K562 (cell line): ENCODE measurements around the gene SGPP1. TPM values are rescaled to one million over a fixed set of nuclear protein-coding genes. Genes with fewer than 3 reads are reported as not detected.

Experiments
- ATAC-seq: fragments of 200-7000 bp; cut with Tn5 transposase; 3 replicates; pipeline ENCODE4 v1.9.1; 2020; ENCODE audit warnings: moderate library complexity
- BruUV-seq: library from RNA; stranded (reverse); fragments of 400-500 nt; replicated peaks from 2 replicates; lab custom pipeline; 2021; lab: Mats Ljungman, UMichigan
- CTCF ChIA-PET: fragments of 300-600 bp; formaldehyde crosslinking; extraction: SDS; loops from one replicate; lab custom pipeline; 2021; ENCODE audit warnings: low intra/inter-chr PET ratio; lab: Yijun Ruan, JAX
- POLR2A ChIA-PET: fragments of 300-600, 350-650 bp; sonication (Branson Sonifier 250); formaldehyde crosslinking; extraction: SDS; loops from one replicate; lab custom pipeline; 2021; ENCODE audit warnings: antibody characterized with exemption, inconsistent platforms; lab: Yijun Ruan, JAX
- DNase-seq, 4 experiments: peaks; one replicate each; pipeline versions ENCODE4 v3.0.0 to v3.0.0-alpha.2; 2011 to 2018; ENCODE audit warnings: low spot score in 3 of 4, mixed read lengths in 3 of 4; ENCODE audit errors: extremely low read depth in 1 of 4
- FAIRE-seq: peaks from 2 replicates; lab custom pipeline; 2011; peaks lifted over from hg19 to GRCh38; lab: Jason Lieb, UNC
- H2AFZ ChIP-seq: 2 replicates; pipeline ENCODE4 v1.6.0; 2011; ENCODE audit warnings: low read depth, low read length, control low read depth, inconsistent platforms
- H3K27ac ChIP-seq: fragments of 200-600 bp; 3 replicates; pipeline ENCODE4 v1.8.0; 2011; ENCODE audit warnings: low read depth, mild to moderate bottlenecking, control low read depth, inconsistent platforms, low read length, moderate library complexity, mixed read lengths; ENCODE audit errors: extremely low read depth
- H3K27me3 ChIP-seq, 2 experiments: fragments of 300-600 bp in 1 of 2; 2 replicates in 1 of 2; 3 replicates in 1 of 2; pipeline versions ENCODE4 v1.6.0 to v1.8.0; 2011; ENCODE audit warnings: inconsistent platforms in 2 of 2, low read length in 2 of 2, mild to moderate bottlenecking in 1 of 2, mixed read lengths in 1 of 2, moderate library complexity in 1 of 2; ENCODE audit not compliant: control insufficient read depth in 2 of 2, insufficient read depth in 2 of 2
- H3K36me3 ChIP-seq: fragments of 300-600 bp; 3 replicates; pipeline ENCODE4 v1.8.0; 2011; ENCODE audit warnings: mild to moderate bottlenecking, low read length, inconsistent platforms; ENCODE audit not compliant: control insufficient read depth, insufficient read depth
- H3K4me1 ChIP-seq, 2 experiments: fragments of 200-600 bp in 1 of 2; replicated peaks in 1 of 2; 2 replicates in 1 of 2; 3 replicates in 1 of 2; pipeline versions ENCODE4 v1.5.1 to v1.8.0; 2011; ENCODE audit warnings: inconsistent platforms in 2 of 2, low read length in 2 of 2, mild to moderate bottlenecking in 1 of 2, mixed read lengths in 1 of 2, moderate library complexity in 1 of 2; ENCODE audit not compliant: control insufficient read depth in 2 of 2, insufficient read depth in 2 of 2
- H3K4me2 ChIP-seq: 2 replicates; pipeline ENCODE4 v1.6.1; 2011; ENCODE audit warnings: low read length, control low read depth, inconsistent platforms, mixed read lengths; ENCODE audit not compliant: insufficient read depth
- H3K4me3 ChIP-seq: fragments of 200-600 bp; sonication (generic), shearing (Covaris generic); 2 replicates; pipeline ENCODE4 v1.5.1; 2016; ENCODE audit warnings: control low read depth, inconsistent platforms
- H3K79me2 ChIP-seq: fragments of 200-600 bp; 3 replicates; pipeline ENCODE4 v1.8.0; 2011; ENCODE audit warnings: low read length, inconsistent platforms; ENCODE audit not compliant: control insufficient read depth, insufficient read depth
- H3K9ac ChIP-seq, 2 experiments: 2 replicates each; pipeline versions ENCODE4 v1.6.0 to v1.6.1; 2011; ENCODE audit warnings: low read depth in 2 of 2, low read length in 2 of 2, control low read depth in 1 of 2, inconsistent platforms in 1 of 2, mild to moderate bottlenecking in 1 of 2, mixed read lengths in 1 of 2; ENCODE audit not compliant: insufficient read depth in 1 of 2
- H3K9me1 ChIP-seq: one replicate; pipeline ENCODE4 v1.6.0; 2011; ENCODE audit warnings: inconsistent platforms, mild to moderate bottlenecking, low read length, moderate library complexity; ENCODE audit not compliant: control insufficient read depth, insufficient read depth
- H3K9me3 ChIP-seq: replicated peaks from 2 replicates; pipeline ENCODE4 v1.5.1; 2011; ENCODE audit warnings: low read depth, low read length, inconsistent platforms; ENCODE audit not compliant: control insufficient read depth, insufficient read depth
- H4K20me1 ChIP-seq: replicated peaks from 2 replicates; pipeline ENCODE4 v1.6.1; 2011; ENCODE audit warnings: low read length, inconsistent platforms, mixed read lengths; ENCODE audit not compliant: control insufficient read depth, insufficient read depth
- CBFB ChIP-seq: sonication (generic); formaldehyde crosslinking; IDR thresholded peaks from 2 replicates; pipeline ENCODE4 v1.4.0; 2020; ENCODE audit warnings: mild to moderate bottlenecking, missing genetic modification reagents
- CBX1 ChIP-seq: sonication (generic); IDR thresholded peaks from 2 replicates; pipeline ENCODE4 v1.6.1; 2016; ENCODE audit warnings: antibody characterized with exemption, low read depth, mild to moderate bottlenecking
- FOXK2 ChIP-seq, 2 experiments: fragments of 450-650 bp; IDR thresholded peaks in 1 of 2; conservative IDR thresholded peaks in 1 of 2; 2 replicates each; pipeline ENCODE4 v1.6.1; 2016; ENCODE audit warnings: low read depth in 2 of 2, mild to moderate bottlenecking in 1 of 2
- HMG20A ChIP-seq: fragments of 450-650 bp; formaldehyde crosslinking; conservative IDR thresholded peaks from 2 replicates; pipeline ENCODE4 v1.4.0; 2020; ENCODE audit warnings: mild to moderate bottlenecking, mixed read lengths
- MECOM ChIP-seq: fragments of 250-450 bp; sonication (Bioruptor Pico); IDR thresholded peaks from 2 replicates; pipeline ENCODE4 v1.8.0; 2022; ENCODE audit warnings: inconsistent platforms
- MEF2D ChIP-seq: conservative IDR thresholded peaks from 2 replicates; pipeline ENCODE4 v1.6.1; 2016; ENCODE audit warnings: low read depth, missing genetic modification characterization, missing compliant biosample characterization
- SIN3B ChIP-seq: fragments of 450-650 bp; IDR thresholded peaks from 2 replicates; pipeline ENCODE4 v1.6.1; 2017; ENCODE audit warnings: low read depth, mild to moderate bottlenecking, moderate library complexity
- STAT5B ChIP-seq: fragments of 250-450 bp; sonication (Bioruptor Pico); IDR thresholded peaks from 2 replicates; pipeline ENCODE4 v1.8.0; 2021; ENCODE audit warnings: mild to moderate bottlenecking, inconsistent platforms
- TAF7 ChIP-seq: fragments of 450-650 bp; IDR thresholded peaks from 2 replicates; pipeline ENCODE4 v1.6.1; 2016; ENCODE audit warnings: missing genetic modification characterization, missing compliant biosample characterization
- TCF7 ChIP-seq: sonication (generic); IDR thresholded peaks from 2 replicates; pipeline ENCODE4 v1.6.1; 2016; ENCODE audit warnings: antibody characterized with exemption, borderline replicate concordance
- ZBTB17 ChIP-seq: fragments of 450-650 bp; formaldehyde crosslinking; IDR thresholded peaks from 2 replicates; pipeline ENCODE4 v1.4.0; 2020; ENCODE audit warnings: mild to moderate bottlenecking
- ZNF146 ChIP-seq: IDR thresholded peaks from one replicate; pipeline ENCODE4 v1.6.1; 2018; ENCODE audit warnings: missing compliant biosample characterization; ENCODE audit not compliant: unreplicated experiment
- ZNF239 ChIP-seq: fragments of 250-450 bp; sonication (Bioruptor Pico); IDR thresholded peaks from 2 replicates; pipeline ENCODE4 v1.4.0; 2020; ENCODE audit warnings: mild to moderate bottlenecking
- ZNF253 ChIP-seq: fragments of 250-450 bp; sonication (Bioruptor Pico); conservative IDR thresholded peaks from 2 replicates; pipeline ENCODE4 v1.6.1; 2021; ENCODE audit warnings: mild to moderate bottlenecking
- ZNF274 ChIP-seq: IDR thresholded peaks from 2 replicates; pipeline ENCODE4 v1.6.1; 2011; ENCODE audit warnings: low read depth, mild to moderate bottlenecking, low read length, moderate library complexity, borderline replicate concordance
- ZNF395 ChIP-seq: fragments of 200-800 bp; sonication (Bioruptor generic); IDR thresholded peaks from 2 replicates; pipeline ENCODE4 v1.6.1; 2017; ENCODE audit warnings: missing genetic modification characterization, missing compliant biosample characterization
- WGBS: fragments of 100-300 bp; shearing (Covaris generic); methylation state at CpG from one replicate; pipeline ENCODE4 v1.1.6; 2016; ENCODE audit warnings: low coverage, mixed read lengths; ENCODE audit not compliant: insufficient coverage; ENCODE audit errors: missing lambda C conversion rate; 5-methylcytosine and 5-hydroxymethylcytosine counted together
- in situ Hi-C: fragments of 300-500 bp; cut with MboI; formaldehyde crosslinking; loops from 4 replicates; pipeline ENCODE4 v1.15.0; 2018; ENCODE audit warnings: inconsistent platforms, mixed read lengths
- intact Hi-C: fragments of 100-400 bp; cut with micrococcal nuclease; formaldehyde crosslinking; loops from 2 replicates; pipeline ENCODE4 v1.14.2; 2022
- polyA plus RNA-seq, 8 experiments: library from polyadenylated mRNA; depleted of rRNA in 4 of 8; stranded (reverse) in 5 of 8; unstranded in 3 of 8; fragments of >200 nt; fragmentation: Nextera tagmentation in 2 of 8; fragmentation: Illumina TruSeq in 1 of 8; extraction: Ambion mirVana in 2 of 8; extraction: Trizol in 1 of 8; gene quantifications; 2 replicates each; pipeline versions ENCODE4 v1.2.1 to v1.2.3, GENCODE V29; 2011 to 2014; ENCODE audit warnings: inconsistent platforms in 1 of 8, missing spikeins in 1 of 8
- total RNA-seq, 7 experiments: library from RNA; depleted of rRNA in 6 of 7; stranded (reverse); fragments of >200 nt in 6 of 7; fragmentation: Illumina TruSeq in 2 of 7; extraction: Trizol in 2 of 7; gene quantifications; 2 replicates each; pipeline versions ENCODE4 v1.2.1 to v1.2.3, GENCODE V29; 2011 to 2021; ENCODE audit warnings: low replicate concordance in 1 of 7
- TF ChIP-seq, protein P1 (sequence below): fragments of 250-450 bp; sonication (Bioruptor Pico); IDR thresholded peaks from 2 replicates; pipeline ENCODE4 v1.8.0; 2022; ENCODE audit warnings: inconsistent platforms, mild to moderate bottlenecking, moderate library complexity, borderline replicate concordance
- TF ChIP-seq, protein P2 (sequence below): fragments of 450-650 bp; IDR thresholded peaks from 2 replicates; pipeline ENCODE4 v1.6.1; 2016; ENCODE audit warnings: low read depth, mild to moderate bottlenecking, moderate library complexity

Gene SGPP1
- total and polyA plus RNA-seq, 9 of the 15 experiments (the other 6 are each of a cell fraction or from before 2014, with no cell fraction given), result 2.2 to 7.3 (median 5.6) TPM

DNA sequence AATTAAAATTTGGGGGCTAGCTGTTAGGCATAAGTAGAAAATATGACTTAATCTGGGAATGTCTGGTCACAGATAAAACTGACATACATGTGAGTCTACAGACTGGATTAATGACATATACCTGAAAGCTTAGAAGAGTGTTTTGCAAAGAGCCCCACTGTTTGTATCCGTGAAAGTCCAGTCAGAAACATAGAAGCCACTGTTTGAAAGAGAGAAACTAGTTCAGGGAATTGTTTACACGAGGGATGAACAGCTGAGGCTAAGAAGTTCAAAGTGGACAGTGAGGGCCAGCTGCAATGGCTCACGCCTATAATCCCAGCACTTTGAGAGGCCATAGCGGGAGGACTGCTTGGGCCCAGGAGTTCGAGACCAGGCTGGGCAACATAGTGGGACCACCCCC lies 36.2 kb upstream of the SGPP1 start:
- intact Hi-C loops, result no loop called here

More for the DNA sequence above, 36.2 kb upstream of the SGPP1 start:
- ATAC-seq, result no peak
- Histone ChIP-seq H3K9me1 (no peaks in the 10 kb centered on the region), H3K9ac (no peak overlapping the region), H2AFZ (no peak overlapping the region), H3K79me2 (no peaks in the 10 kb centered on the region), H3K36me3 (no peaks in the 10 kb centered on the region), H3K4me1 (peaks cover 0 to 3% of the 10 kb centered on the region in 2 experiments; a peak in 1 of 5 replicates), H3K9me3 (no peaks in the 10 kb centered on the region), H3K4me3 (no peak overlapping the region), H3K27ac (no peak overlapping the region), H3K4me2 (no peak overlapping the region), H4K20me1 (no peaks in the 10 kb centered on the region), H3K27me3 (no peaks in the 10 kb centered on the region; a peak in 1 of 5 replicates)
- WGBS, result 0% methylated on average over 3 of the region's 5 CpGs
- ChIA-PET CTCF (no interaction called here), POLR2A (no interaction called here)
- no peak for DNase-seq
- no peak for TF ChIP-seq ZNF274
- TF ChIP-seq MECOM, result no peak
- TF ChIP-seq SIN3B, result no peak
- no peak for TF ChIP-seq ZNF253
- no peak for TF ChIP-seq TCF7
- TF ChIP-seq, protein P1, sequence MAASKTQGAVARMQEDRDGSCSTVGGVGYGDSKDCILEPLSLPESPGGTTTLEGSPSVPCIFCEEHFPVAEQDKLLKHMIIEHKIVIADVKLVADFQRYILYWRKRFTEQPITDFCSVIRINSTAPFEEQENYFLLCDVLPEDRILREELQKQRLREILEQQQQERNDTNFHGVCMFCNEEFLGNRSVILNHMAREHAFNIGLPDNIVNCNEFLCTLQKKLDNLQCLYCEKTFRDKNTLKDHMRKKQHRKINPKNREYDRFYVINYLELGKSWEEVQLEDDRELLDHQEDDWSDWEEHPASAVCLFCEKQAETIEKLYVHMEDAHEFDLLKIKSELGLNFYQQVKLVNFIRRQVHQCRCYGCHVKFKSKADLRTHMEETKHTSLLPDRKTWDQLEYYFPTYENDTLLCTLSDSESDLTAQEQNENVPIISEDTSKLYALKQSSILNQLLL (CRISPR knock-in tag), result no peak
- no peak for TF ChIP-seq FOXK2 (conservative IDR thresholded peaks at IDR 0.05 in 1 of 2, IDR thresholded peaks at IDR 0.05 in 1 of 2; ENCODE audit: low read depth in 2 of 2)
- TF ChIP-seq ZNF239 (CRISPR knock-in tag), result no peak
- TF ChIP-seq ZNF146 (CRISPR knock-in tag), result no peak
- TF ChIP-seq CBFB (CRISPR knock-in tag), result no peak
- no peak for TF ChIP-seq MEF2D (tag)
- TF ChIP-seq, protein P2, sequence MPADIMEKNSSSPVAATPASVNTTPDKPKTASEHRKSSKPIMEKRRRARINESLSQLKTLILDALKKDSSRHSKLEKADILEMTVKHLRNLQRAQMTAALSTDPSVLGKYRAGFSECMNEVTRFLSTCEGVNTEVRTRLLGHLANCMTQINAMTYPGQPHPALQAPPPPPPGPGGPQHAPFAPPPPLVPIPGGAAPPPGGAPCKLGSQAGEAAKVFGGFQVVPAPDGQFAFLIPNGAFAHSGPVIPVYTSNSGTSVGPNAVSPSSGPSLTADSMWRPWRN, result no peak
- TF ChIP-seq STAT5B (CRISPR knock-in tag), result no peak
- no peak for TF ChIP-seq ZBTB17 (CRISPR knock-in tag)
- no peak for TF ChIP-seq CBX1
- TF ChIP-seq TAF7 (tag), result no peak
- TF ChIP-seq HMG20A (CRISPR knock-in tag), result no peak
- no peak for TF ChIP-seq ZNF395
- in situ Hi-C loops, result no loop called here
- FAIRE-seq, result no peak
- no TSS peak for BruUV-seq
